Ascending aorta (tissue), 2 donors: ENCODE measurements around the gene NSRP1. TPM values are rescaled to one million over a fixed set of nuclear protein-coding genes. Genes with fewer than 3 reads are reported as not detected.
A peak's percentile ranks its signal among the peaks of the same experiment; 100 is the strongest.

ENCODE experiments used
- DNase-seq, 2 donors: peaks; one replicate each; pipeline ENCODE4 v3.0.0-alpha.2; 2019; ENCODE audit warnings: low spot score in 2 of 2
- H3K27ac ChIP-seq, 2 donors: fragments of 200-600 bp; sonication (generic); one replicate each; pipeline ENCODE4 v1.5.1; 2016 to 2017; ENCODE audit warnings: mild to moderate bottlenecking in 1 of 2
- H3K27me3 ChIP-seq: fragments of 200-600 bp; sonication (generic); one replicate; pipeline ENCODE4 v1.5.1; 2017
- H3K36me3 ChIP-seq, 2 donors: fragments of 200-600 bp; sonication (generic); one replicate each; pipeline ENCODE4 v1.5.1; 2016
- H3K4me1 ChIP-seq, 2 donors: fragments of 200-600 bp; sonication (generic); one replicate each; pipeline ENCODE4 v1.5.1; 2016 to 2017; ENCODE audit warnings: mild to moderate bottlenecking in 1 of 2
- H3K4me3 ChIP-seq, 2 donors: fragments of 200-600 bp; sonication (generic); one replicate each; pipeline ENCODE4 v1.5.1; 2016 to 2017; ENCODE audit warnings: mild to moderate bottlenecking in 1 of 2
- H3K9me3 ChIP-seq, 2 donors: fragments of 200-600 bp; sonication (generic); one replicate each; pipeline ENCODE4 v1.5.1; 2016
- intact Hi-C: fragments of 100-400 bp; cut with DNase I; formaldehyde crosslinking; loops from one replicate; pipeline ENCODE4 v1.15.1; 2023
- total RNA-seq: library from RNA; depleted of rRNA; stranded (reverse); fragments of >200 nt; gene quantifications from one replicate; pipeline ENCODE4 v1.1.0, GENCODE V29; 2016
- TF ChIP-seq, protein P1 (sequence below), 3 experiments: fragments of 200-600 bp in 2 of 3; fragments of 450-650 bp in 1 of 3; sonication (generic) in 2 of 3; IDR thresholded peaks; one replicate each; pipeline ENCODE4 v1.5.1; 2016 to 2019; ENCODE audit warnings: antibody characterized with exemption in 3 of 3, mild to moderate bottlenecking in 1 of 3, moderate library complexity in 1 of 3

Gene NSRP1
- total RNA-seq, 1 donor from 2014 or later = 5.1 TPM

DNA sequence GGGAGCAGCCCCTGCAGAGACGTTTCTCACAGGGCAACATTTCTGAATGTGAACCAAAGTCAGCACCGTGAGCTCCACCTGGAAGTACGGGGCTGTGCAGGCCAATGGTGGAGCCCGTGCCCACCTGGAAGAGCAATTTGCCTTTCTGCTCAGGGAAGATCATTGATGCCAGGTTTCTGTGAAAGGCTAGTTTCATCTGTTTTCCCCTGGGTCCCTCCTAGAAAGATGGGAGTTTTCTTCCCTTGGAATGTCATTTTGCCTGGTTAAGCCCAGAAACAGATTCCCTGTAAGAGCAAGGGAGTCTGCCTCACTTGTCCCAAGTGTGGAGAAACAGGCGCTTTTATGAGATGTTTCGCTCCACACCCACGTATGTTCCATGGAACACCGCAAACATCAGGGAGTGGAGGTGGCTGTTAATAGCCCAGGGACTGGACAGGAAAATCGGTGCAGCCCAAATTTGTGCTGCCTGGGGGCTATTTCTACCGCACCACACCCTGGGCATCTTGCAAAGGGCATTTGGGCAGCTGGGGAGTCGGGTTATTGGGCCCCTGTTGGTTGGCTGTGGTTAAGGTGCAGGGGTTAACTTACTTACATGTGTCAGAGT is 116.3 kb downstream of the NSRP1 start:
- intact Hi-C loops = no loop called here
- Histone ChIP-seq H3K4me3 (no peak overlapping the region), H3K36me3 (no peaks in the 10 kb centered on the region), H3K27me3 (no peaks in the 10 kb centered on the region), H3K4me1 (peaks cover 0 to 10% of the 10 kb centered on the region in 2 donors), H3K27ac (no peak overlapping the region), H3K9me3 (no peaks in the 10 kb centered on the region)
- DNase-seq = peak in 1 of 2 donors; percentile 46
- TF ChIP-seq, protein P1, sequence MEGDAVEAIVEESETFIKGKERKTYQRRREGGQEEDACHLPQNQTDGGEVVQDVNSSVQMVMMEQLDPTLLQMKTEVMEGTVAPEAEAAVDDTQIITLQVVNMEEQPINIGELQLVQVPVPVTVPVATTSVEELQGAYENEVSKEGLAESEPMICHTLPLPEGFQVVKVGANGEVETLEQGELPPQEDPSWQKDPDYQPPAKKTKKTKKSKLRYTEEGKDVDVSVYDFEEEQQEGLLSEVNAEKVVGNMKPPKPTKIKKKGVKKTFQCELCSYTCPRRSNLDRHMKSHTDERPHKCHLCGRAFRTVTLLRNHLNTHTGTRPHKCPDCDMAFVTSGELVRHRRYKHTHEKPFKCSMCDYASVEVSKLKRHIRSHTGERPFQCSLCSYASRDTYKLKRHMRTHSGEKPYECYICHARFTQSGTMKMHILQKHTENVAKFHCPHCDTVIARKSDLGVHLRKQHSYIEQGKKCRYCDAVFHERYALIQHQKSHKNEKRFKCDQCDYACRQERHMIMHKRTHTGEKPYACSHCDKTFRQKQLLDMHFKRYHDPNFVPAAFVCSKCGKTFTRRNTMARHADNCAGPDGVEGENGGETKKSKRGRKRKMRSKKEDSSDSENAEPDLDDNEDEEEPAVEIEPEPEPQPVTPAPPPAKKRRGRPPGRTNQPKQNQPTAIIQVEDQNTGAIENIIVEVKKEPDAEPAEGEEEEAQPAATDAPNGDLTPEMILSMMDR (IDR thresholded peaks at IDR 0.05) = no peak

DNA sequence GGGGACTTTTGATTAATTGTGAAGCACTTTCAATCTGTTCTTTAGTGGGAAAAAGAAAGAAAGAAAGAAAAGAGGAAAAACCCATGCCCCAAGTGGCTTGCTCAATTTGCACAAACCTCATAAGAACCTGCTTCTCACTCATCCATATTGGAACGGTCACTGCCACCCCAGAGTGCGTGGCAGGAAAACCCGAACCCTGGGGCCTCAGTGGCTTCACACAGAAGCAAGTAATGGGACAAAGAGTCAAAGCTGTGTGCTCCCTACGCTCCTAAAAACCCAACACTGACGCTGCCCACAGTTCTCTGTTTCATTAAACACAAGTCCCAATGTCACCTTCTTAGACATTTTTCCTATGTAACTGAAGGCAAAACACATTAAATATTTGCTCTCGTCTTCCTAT is 117.7 kb downstream of the NSRP1 start:
- Histone ChIP-seq H3K9me3 (no peaks in the 10 kb centered on the region), H3K27me3 (no peaks in the 10 kb centered on the region), H3K27ac (no peak overlapping the region), H3K4me1 (peaks cover 0 to 11% of the 10 kb centered on the region in 2 donors), H3K36me3 (no peaks in the 10 kb centered on the region), H3K4me3 (no peak overlapping the region)
- peak in 1 of 2 donors; percentile 42 for DNase-seq
- intact Hi-C loops = no loop called here
- TF ChIP-seq, protein P1 (IDR thresholded peaks at IDR 0.05) = no peak

DNA sequence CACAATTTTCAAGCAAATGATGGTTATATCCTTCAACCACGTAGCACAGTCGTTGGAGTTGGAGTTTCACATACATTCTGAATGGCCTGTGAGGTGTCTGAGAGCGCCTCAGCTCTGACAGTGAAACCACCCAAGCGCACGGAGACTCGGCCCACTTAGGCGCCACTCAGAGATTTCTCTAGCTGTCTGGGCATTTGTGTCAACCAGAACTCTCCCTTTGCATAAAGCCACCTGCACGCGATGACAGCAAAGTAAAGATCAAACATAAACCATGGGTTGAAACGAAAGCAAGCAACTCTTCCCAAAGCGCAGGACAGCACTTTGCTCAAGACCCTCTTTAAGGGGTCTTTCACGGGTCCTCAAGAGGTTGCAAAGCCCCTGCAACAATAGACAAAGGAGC is 118.3 kb downstream of the NSRP1 start:
- H3K9me3 ChIP-seq = no peaks in the 10 kb centered on the region
- TF ChIP-seq, protein P1 (IDR thresholded peaks at IDR 0.05) = no peak
- intact Hi-C loops = loop anchor here (5.0 kb wide), 1 partner anchor 42 kb away; no protein-coding TSS in a partner anchor
- peaks cover 0 to 11% of the 10 kb centered on the region in 2 donors for H3K4me1 ChIP-seq
- no peaks in the 10 kb centered on the region for H3K27me3 ChIP-seq
- peak overlapping the region in 1 of 2 donors; percentile 0 for H3K27ac ChIP-seq
- no peaks in the 10 kb centered on the region for H3K36me3 ChIP-seq
- H3K4me3 ChIP-seq = peak overlapping the region; percentile 55 to 76
- DNase-seq = peak in 1 of 2 donors; percentile 49

DNA sequence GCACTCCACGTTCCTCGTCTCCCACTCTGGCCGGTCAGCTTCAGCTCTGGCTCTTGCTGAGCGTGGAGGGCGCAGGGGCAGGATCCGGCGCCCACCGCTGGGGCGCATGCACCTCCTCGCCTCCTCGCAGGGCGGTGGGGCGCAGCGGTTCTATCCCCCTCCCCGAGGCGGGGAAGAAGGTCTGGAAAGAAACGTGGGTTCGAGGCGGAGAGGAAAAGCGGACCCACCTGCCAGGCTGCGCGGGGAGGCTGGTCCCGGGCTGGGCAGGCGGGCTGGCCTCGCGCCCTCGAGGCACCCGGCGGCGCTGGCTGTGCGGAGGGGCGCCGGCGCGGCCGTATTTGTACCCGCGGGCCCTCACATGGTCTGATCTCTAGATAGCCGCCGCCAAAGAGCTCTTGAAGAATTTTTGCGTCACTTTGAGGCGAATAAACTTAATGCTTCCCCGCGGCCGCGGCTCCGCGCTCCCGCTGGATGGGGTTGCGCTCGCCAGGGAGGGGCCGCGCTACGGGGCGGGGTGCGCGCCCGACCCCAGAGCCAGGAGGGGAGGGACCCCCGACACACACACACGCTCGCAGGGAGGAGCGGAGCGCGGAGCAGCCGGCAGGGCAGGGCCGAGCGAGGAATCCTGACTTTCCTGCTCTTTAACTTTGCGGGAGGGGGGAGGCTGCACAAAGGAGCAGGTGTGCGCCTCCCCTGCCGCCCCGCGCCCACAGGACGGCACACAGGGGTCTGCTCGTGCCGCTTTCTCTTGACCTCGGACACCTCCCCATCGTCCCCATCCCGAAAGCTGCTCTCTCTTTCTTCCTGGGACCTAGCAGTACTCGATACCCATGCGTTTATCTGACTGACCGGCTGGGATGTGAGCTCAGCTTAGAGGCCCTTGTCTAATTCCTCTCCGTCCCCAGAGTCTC is 119.0 kb downstream of the NSRP1 start, which contains the start of gene SLC6A4:
Gene SLC6A4 (minus strand): TSS at position 312 of the 911 bp plus-strand sequence. CDS start 13,739 bp downstream, outside the sequence.
- TF ChIP-seq, protein P1 (IDR thresholded peaks at IDR 0.05) = no peak
- Histone ChIP-seq H3K36me3 (no peaks in the 10 kb centered on the region), H3K9me3 (no peaks in the 10 kb centered on the region), H3K27me3 (no peaks in the 10 kb centered on the region), H3K4me3 (peak within 1 kb of the TSS; percentile 55 to 76), H3K4me1 (peaks cover 0 to 11% of the 10 kb centered on the region in 2 donors), H3K27ac (peak within 1 kb of the TSS in 1 of 2 donors; percentile 0)
- peak in 1 of 2 donors; percentile 64 for DNase-seq
- intact Hi-C loops = loop anchor here (2.0 to 5.0 kb wide), 2 partner anchors 42 to 111 kb away; no protein-coding TSS in a partner anchor

Other genes starting within 250 kb of the NSRP1 start
- gene SSH2, start 186.6 kb upstream of the NSRP1 start, total RNA-seq = 7.9 TPM
- 1.1 TPM for gene EFCAB5, start 175.2 kb upstream of the NSRP1 start, total RNA-seq
- gene SLC6A4, start 118.9 kb downstream of the NSRP1 start, total RNA-seq = 0.85 TPM
- gene BLMH, start 175.1 kb downstream of the NSRP1 start, total RNA-seq = 6.9 TPM
- not detected for gene TMIGD1, start 217.2 kb downstream of the NSRP1 start, total RNA-seq